Measurements from ENCODE around the gene EEPD1.

EEPD1 gene

GRCh38 chr7:36167403-36168050, 14.5 kb downstream of the EEPD1 start:
- TF ChIP-seq, protein P1, sequence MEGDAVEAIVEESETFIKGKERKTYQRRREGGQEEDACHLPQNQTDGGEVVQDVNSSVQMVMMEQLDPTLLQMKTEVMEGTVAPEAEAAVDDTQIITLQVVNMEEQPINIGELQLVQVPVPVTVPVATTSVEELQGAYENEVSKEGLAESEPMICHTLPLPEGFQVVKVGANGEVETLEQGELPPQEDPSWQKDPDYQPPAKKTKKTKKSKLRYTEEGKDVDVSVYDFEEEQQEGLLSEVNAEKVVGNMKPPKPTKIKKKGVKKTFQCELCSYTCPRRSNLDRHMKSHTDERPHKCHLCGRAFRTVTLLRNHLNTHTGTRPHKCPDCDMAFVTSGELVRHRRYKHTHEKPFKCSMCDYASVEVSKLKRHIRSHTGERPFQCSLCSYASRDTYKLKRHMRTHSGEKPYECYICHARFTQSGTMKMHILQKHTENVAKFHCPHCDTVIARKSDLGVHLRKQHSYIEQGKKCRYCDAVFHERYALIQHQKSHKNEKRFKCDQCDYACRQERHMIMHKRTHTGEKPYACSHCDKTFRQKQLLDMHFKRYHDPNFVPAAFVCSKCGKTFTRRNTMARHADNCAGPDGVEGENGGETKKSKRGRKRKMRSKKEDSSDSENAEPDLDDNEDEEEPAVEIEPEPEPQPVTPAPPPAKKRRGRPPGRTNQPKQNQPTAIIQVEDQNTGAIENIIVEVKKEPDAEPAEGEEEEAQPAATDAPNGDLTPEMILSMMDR (IDR thresholded peaks at IDR 0.05), result no peak

GRCh38 chr7:36171503-36171902, 18.4 kb downstream of the EEPD1 start:
- no peak overlapping the region for H3K4me3 ChIP-seq
- H3K27ac ChIP-seq, result no peak overlapping the region
- TF ChIP-seq, protein P1 (IDR thresholded peaks at IDR 0.05), result no peak
- DNase-seq (ENCODE audit: low spot score), result no peak

More at GRCh38 chr7:36167403-36168050, 14.5 kb downstream of the EEPD1 start:
- DNase-seq (ENCODE audit: low spot score), result no peak
- Histone ChIP-seq H3K27ac (no peak overlapping the region), H3K4me3 (no peak overlapping the region)

DNA sequence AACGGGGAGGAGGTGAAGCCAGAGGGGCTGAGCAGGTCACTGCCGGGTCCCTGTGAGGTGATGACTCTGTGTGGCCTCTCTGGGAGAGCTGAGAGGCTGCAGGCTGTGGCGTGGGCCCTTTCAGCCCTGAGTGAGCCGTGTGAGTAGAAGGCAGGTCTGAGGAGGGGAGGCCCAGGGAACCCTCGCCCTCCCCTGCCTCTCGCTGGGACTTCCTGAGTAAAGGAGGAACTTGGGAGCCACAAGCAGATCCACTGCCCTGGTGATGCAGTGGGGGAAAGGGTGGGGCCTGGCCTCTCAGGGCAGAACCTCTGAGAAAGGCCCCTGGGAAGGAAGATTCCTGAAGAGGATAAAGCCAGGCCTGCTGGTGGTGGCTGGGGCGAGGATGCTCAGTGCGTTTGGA, 22.8 kb downstream of the EEPD1 start:
- H3K27ac ChIP-seq, result peak overlapping the region; percentile 68 to 69
- TF ChIP-seq, protein P1 (IDR thresholded peaks at IDR 0.05), result no peak
- peak overlapping the region; percentile 46 for H3K4me3 ChIP-seq
- DNase-seq (ENCODE audit: low spot score), result no peak

- Histone ChIP-seq H3K27ac (peak overlapping the region; percentile 32 to 69), H3K4me3 (peak overlapping the region; percentile 46)
- TF ChIP-seq, protein P1 (IDR thresholded peaks at IDR 0.05), result no peak
Measured at GRCh38 chr7:36176697-36177096, 23.6 kb downstream of the EEPD1 start.

GRCh38 chr7:36180121-36180520, 27.1 kb downstream of the EEPD1 start:
- DNase-seq (ENCODE audit: low spot score), result no peak
- Histone ChIP-seq H3K4me3 (no peak overlapping the region), H3K27ac (no peak overlapping the region)
- TF ChIP-seq, protein P1 (IDR thresholded peaks at IDR 0.05), result no peak

More at GRCh38 chr7:36176697-36177096, 23.6 kb downstream of the EEPD1 start:
- DNase-seq (ENCODE audit: low spot score), result no peak

GRCh38 chr7:36181668-36182067, 28.6 kb downstream of the EEPD1 start:
- Histone ChIP-seq H3K27ac (no peak overlapping the region), H3K4me3 (no peak overlapping the region)
- TF ChIP-seq, protein P1 (IDR thresholded peaks at IDR 0.05), result no peak
- DNase-seq (ENCODE audit: low spot score), result no peak

All from coronary artery (tissue), 2 donors.